ENCODE data around the gene POLR3E.

GRCh38 chr16:22302776-22303363 is 5.7 kb downstream of the POLR3E start:
- TF ChIP-seq, protein P1, sequence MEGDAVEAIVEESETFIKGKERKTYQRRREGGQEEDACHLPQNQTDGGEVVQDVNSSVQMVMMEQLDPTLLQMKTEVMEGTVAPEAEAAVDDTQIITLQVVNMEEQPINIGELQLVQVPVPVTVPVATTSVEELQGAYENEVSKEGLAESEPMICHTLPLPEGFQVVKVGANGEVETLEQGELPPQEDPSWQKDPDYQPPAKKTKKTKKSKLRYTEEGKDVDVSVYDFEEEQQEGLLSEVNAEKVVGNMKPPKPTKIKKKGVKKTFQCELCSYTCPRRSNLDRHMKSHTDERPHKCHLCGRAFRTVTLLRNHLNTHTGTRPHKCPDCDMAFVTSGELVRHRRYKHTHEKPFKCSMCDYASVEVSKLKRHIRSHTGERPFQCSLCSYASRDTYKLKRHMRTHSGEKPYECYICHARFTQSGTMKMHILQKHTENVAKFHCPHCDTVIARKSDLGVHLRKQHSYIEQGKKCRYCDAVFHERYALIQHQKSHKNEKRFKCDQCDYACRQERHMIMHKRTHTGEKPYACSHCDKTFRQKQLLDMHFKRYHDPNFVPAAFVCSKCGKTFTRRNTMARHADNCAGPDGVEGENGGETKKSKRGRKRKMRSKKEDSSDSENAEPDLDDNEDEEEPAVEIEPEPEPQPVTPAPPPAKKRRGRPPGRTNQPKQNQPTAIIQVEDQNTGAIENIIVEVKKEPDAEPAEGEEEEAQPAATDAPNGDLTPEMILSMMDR (IDR thresholded peaks at IDR 0.05; ENCODE audit: poor library complexity) = no peak
- TF ChIP-seq EZH2 (IDR thresholded peaks at IDR 0.05; ENCODE audit: borderline replicate concordance) = no peak
